Measurements from ENCODE around the gene ADAM29. TPM values are rescaled to one million over a fixed set of nuclear protein-coding genes. Genes with fewer than 3 reads are reported as not detected.

The ADAM29 gene
- total and polyA plus RNA-seq, 9 of the 15 experiments (the other 6 are each of a cell fraction or from before 2014, with no cell fraction given): not detected

DNA sequence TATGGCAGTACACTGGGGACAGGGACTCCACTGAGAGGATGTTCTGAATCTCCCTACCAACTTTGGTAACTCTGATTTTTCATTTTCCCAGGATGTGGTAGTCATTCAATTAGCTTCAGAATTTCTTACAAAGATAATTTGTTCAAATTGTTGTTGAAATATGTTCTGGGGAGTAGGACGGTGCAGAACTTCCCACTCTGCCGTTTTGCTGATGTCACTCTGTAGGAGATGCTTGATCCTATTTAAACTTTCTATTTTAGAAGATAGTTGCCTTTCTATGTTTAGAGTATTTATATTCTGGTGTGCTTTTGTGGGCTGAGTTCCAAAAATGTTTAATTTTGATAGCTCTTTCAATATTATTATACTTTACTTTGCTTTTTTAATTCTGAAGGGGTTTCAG is 55.2 kb downstream of the ADAM29 start (continued):
- TF ChIP-seq, protein P1, sequence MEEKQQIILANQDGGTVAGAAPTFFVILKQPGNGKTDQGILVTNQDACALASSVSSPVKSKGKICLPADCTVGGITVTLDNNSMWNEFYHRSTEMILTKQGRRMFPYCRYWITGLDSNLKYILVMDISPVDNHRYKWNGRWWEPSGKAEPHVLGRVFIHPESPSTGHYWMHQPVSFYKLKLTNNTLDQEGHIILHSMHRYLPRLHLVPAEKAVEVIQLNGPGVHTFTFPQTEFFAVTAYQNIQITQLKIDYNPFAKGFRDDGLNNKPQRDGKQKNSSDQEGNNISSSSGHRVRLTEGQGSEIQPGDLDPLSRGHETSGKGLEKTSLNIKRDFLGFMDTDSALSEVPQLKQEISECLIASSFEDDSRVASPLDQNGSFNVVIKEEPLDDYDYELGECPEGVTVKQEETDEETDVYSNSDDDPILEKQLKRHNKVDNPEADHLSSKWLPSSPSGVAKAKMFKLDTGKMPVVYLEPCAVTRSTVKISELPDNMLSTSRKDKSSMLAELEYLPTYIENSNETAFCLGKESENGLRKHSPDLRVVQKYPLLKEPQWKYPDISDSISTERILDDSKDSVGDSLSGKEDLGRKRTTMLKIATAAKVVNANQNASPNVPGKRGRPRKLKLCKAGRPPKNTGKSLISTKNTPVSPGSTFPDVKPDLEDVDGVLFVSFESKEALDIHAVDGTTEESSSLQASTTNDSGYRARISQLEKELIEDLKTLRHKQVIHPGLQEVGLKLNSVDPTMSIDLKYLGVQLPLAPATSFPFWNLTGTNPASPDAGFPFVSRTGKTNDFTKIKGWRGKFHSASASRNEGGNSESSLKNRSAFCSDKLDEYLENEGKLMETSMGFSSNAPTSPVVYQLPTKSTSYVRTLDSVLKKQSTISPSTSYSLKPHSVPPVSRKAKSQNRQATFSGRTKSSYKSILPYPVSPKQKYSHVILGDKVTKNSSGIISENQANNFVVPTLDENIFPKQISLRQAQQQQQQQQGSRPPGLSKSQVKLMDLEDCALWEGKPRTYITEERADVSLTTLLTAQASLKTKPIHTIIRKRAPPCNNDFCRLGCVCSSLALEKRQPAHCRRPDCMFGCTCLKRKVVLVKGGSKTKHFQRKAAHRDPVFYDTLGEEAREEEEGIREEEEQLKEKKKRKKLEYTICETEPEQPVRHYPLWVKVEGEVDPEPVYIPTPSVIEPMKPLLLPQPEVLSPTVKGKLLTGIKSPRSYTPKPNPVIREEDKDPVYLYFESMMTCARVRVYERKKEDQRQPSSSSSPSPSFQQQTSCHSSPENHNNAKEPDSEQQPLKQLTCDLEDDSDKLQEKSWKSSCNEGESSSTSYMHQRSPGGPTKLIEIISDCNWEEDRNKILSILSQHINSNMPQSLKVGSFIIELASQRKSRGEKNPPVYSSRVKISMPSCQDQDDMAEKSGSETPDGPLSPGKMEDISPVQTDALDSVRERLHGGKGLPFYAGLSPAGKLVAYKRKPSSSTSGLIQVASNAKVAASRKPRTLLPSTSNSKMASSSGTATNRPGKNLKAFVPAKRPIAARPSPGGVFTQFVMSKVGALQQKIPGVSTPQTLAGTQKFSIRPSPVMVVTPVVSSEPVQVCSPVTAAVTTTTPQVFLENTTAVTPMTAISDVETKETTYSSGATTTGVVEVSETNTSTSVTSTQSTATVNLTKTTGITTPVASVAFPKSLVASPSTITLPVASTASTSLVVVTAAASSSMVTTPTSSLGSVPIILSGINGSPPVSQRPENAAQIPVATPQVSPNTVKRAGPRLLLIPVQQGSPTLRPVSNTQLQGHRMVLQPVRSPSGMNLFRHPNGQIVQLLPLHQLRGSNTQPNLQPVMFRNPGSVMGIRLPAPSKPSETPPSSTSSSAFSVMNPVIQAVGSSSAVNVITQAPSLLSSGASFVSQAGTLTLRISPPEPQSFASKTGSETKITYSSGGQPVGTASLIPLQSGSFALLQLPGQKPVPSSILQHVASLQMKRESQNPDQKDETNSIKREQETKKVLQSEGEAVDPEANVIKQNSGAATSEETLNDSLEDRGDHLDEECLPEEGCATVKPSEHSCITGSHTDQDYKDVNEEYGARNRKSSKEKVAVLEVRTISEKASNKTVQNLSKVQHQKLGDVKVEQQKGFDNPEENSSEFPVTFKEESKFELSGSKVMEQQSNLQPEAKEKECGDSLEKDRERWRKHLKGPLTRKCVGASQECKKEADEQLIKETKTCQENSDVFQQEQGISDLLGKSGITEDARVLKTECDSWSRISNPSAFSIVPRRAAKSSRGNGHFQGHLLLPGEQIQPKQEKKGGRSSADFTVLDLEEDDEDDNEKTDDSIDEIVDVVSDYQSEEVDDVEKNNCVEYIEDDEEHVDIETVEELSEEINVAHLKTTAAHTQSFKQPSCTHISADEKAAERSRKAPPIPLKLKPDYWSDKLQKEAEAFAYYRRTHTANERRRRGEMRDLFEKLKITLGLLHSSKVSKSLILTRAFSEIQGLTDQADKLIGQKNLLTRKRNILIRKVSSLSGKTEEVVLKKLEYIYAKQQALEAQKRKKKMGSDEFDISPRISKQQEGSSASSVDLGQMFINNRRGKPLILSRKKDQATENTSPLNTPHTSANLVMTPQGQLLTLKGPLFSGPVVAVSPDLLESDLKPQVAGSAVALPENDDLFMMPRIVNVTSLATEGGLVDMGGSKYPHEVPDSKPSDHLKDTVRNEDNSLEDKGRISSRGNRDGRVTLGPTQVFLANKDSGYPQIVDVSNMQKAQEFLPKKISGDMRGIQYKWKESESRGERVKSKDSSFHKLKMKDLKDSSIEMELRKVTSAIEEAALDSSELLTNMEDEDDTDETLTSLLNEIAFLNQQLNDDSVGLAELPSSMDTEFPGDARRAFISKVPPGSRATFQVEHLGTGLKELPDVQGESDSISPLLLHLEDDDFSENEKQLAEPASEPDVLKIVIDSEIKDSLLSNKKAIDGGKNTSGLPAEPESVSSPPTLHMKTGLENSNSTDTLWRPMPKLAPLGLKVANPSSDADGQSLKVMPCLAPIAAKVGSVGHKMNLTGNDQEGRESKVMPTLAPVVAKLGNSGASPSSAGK (IDR thresholded peaks at IDR 0.05): no peak
- no peak for TF ChIP-seq TEAD4 (IDR thresholded peaks at IDR 0.05; ENCODE audit: low read length)
- no peak for TF ChIP-seq TEAD4 (CRISPR knock-in tag; IDR thresholded peaks at IDR 0.05; ENCODE audit: borderline replicate concordance)
- no peak for TF ChIP-seq HDAC2 (IDR thresholded peaks at IDR 0.05)
- no peak for TF ChIP-seq MEIS2 (IDR thresholded peaks at IDR 0.05; ENCODE audit: partially characterized antibody)
- no peak for TF ChIP-seq SIN3B (IDR thresholded peaks at IDR 0.05; ENCODE audit: low read depth)
- TF ChIP-seq FUS (optimal IDR thresholded peaks at IDR 0.05; ENCODE audit: low read depth, low read length): no peak
